Stimulated activated CD8-positive, alpha-beta memory T cell treated with anti-CD3 and anti-CD28 coated beads, Interleukin-15, amount 100 ng/mL, for 48 hours (primary cell): ENCODE results near the gene MTMR1.

Experiments
- DNase-seq, 2 donors: peaks; one replicate each; pipeline ENCODE4 v3.0.0-alpha.2; 2020; ENCODE audit warnings: low read depth in 2 of 2

The MTMR1 gene

GRCh38 chrX:150762258-150763165 is 69.3 kb downstream of the MTMR1 start:
- DNase-seq = no peak

GRCh38 chrX:150763303-150763797 is 70.2 kb downstream of the MTMR1 start:
- no peak for DNase-seq

GRCh38 chrX:150763810-150764209 is 70.6 kb downstream of the MTMR1 start:
- no peak for DNase-seq

GRCh38 chrX:150765237-150765636 is 72.0 kb downstream of the MTMR1 start:
- DNase-seq = no peak

GRCh38 chrX:150765782-150766350 is 72.7 kb downstream of the MTMR1 start:
- DNase-seq = no peak

GRCh38 chrX:150766351-150767044 is 73.3 kb downstream of the MTMR1 start:
- no peak for DNase-seq

- DNase-seq = no peak
Measured at GRCh38 chrX:150767045-150767395, 73.8 kb downstream of the MTMR1 start.

- no peak for DNase-seq
Measured at GRCh38 chrX:150767475-150768131, 74.4 kb downstream of the MTMR1 start.

- no peak for DNase-seq
Measured at GRCh38 chrX:150768132-150768485, 74.9 kb downstream of the MTMR1 start.

- no peak for DNase-seq
Measured at GRCh38 chrX:150768580-150769190, 75.5 kb downstream of the MTMR1 start.

GRCh38 chrX:150769408-150769807 is 76.2 kb downstream of the MTMR1 start:
- DNase-seq = no peak

GRCh38 chrX:150770623-150771022 is 77.4 kb downstream of the MTMR1 start:
- no peak for DNase-seq

- no peak for DNase-seq
Measured at GRCh38 chrX:150771116-150771515, 77.9 kb downstream of the MTMR1 start.

- DNase-seq = peak; percentile 28 to 54
Measured at GRCh38 chrX:150772150-150772970, 79.2 kb downstream of the MTMR1 start.

- DNase-seq = no peak
Measured at GRCh38 chrX:150773117-150773516, 79.9 kb downstream of the MTMR1 start.

GRCh38 chrX:150773634-150774033 is 80.4 kb downstream of the MTMR1 start:
- no peak for DNase-seq

- no peak for DNase-seq
Measured at GRCh38 chrX:150774798-150775568, 81.8 kb downstream of the MTMR1 start.

- no peak for DNase-seq
Measured at GRCh38 chrX:150775569-150776350, 82.6 kb downstream of the MTMR1 start.

- DNase-seq = no peak
Measured at GRCh38 chrX:150777328-150777992, 84.3 kb downstream of the MTMR1 start.
